OCI-LY7 (cell line): Measurements from ENCODE around the gene SEC24D.

Source experiments
- CTCF ChIP-seq: fragments of 200-600 bp; sonication (generic); conservative IDR thresholded peaks from 2 replicates; pipeline ENCODE4 v1.5.1; 2014; ENCODE audit warnings: mild to moderate bottlenecking, antibody characterized with exemption, low read length, moderate library complexity, mixed read lengths
- EZH2phosphoT487 ChIP-seq: fragments of 200-600 bp; sonication (generic); IDR thresholded peaks from 2 replicates; pipeline ENCODE4 v1.6.1; 2018; ENCODE audit warnings: low read depth, borderline replicate concordance, mild to moderate bottlenecking, mixed run types, antibody characterized with exemption, low read length, moderate library complexity, mixed read lengths

- no peak for TF ChIP-seq CTCF
- no peak for TF ChIP-seq EZH2phosphoT487
These were observed 101.3 kb downstream of the SEC24D start for GRCh38 chr4:118734491-118735205.
